ENCODE measurements around the gene ITPR2.
"Not testable (repeated sequence)": the region's sequence is repeated elsewhere in the genome, so short reads cannot be mapped to it uniquely, and the experiment has no call there.

ITPR2 gene

GRCh38 chr12:26323673-26324072, 509.3 kb downstream of the ITPR2 start:
- no peak overlapping the region for H3K27ac ChIP-seq
- TF ChIP-seq CTCF (conservative IDR thresholded peaks at IDR 0.05; ENCODE audit: low read depth), result no peak
- no peak for DNase-seq (ENCODE audit: low spot score)
- ChIA-PET CTCF (no interaction called here), POLR2A (ENCODE audit: low non-redundant PET) (interaction anchor here (0.6 kb wide), 1 partner anchor 11 kb away, joined by 4 read pairs; no protein-coding TSS in a partner anchor)

GRCh38 chr12:26319511-26319910, 513.5 kb downstream of the ITPR2 start:
- CTCF ChIA-PET, result no interaction called here

GRCh38 chr12:26318661-26319068, 514.3 kb downstream of the ITPR2 start:
- TF ChIP-seq CTCF (conservative IDR thresholded peaks at IDR 0.05; ENCODE audit: low read depth), result no peak
- ChIA-PET CTCF (interaction anchor here (0.6 kb wide), 1 partner anchor 196 kb away, joined by 3 read pairs; no protein-coding TSS in a partner anchor), POLR2A (ENCODE audit: low non-redundant PET) (no interaction called here)
- H3K27ac ChIP-seq, result peak overlapping the region; percentile 95
- DNase-seq (ENCODE audit: low spot score), result peak; percentile 54

More at GRCh38 chr12:26319511-26319910, 513.5 kb downstream of the ITPR2 start:
- peak overlapping the region; percentile 77 for H3K27ac ChIP-seq
- no peak for TF ChIP-seq CTCF (conservative IDR thresholded peaks at IDR 0.05; ENCODE audit: low read depth)
- DNase-seq (ENCODE audit: low spot score), result peak; percentile 46
- POLR2A ChIA-PET (ENCODE audit: low non-redundant PET), result no interaction called here

- no peak for TF ChIP-seq CTCF (conservative IDR thresholded peaks at IDR 0.05; ENCODE audit: low read depth)
- POLR2A ChIA-PET (ENCODE audit: low non-redundant PET), result no interaction called here
- peak overlapping the region; percentile 95 for H3K27ac ChIP-seq
- CTCF ChIA-PET, result interaction anchor here (0.6 to 0.7 kb wide), 2 partner anchors 34 to 195 kb away, joined by 3 to 4 read pairs; no protein-coding TSS in a partner anchor
- DNase-seq (ENCODE audit: low spot score), result peak; percentile 63
These were observed 514.9 kb downstream of the ITPR2 start for GRCh38 chr12:26317942-26318575.

- DNase-seq (ENCODE audit: low spot score); H3K27ac ChIP-seq; POLR2A ChIA-PET (ENCODE audit: low non-redundant PET); CTCF ChIA-PET: not testable (repeated sequence)
These were observed 518.9 kb downstream of the ITPR2 start for GRCh38 chr12:26314103-26314502.

- POLR2A ChIA-PET (ENCODE audit: low non-redundant PET); CTCF ChIA-PET; DNase-seq (ENCODE audit: low spot score); H3K27ac ChIP-seq: not testable (repeated sequence)
These were observed 522.5 kb downstream of the ITPR2 start for GRCh38 chr12:26310489-26310888.

- POLR2A ChIA-PET (ENCODE audit: low non-redundant PET), result no interaction called here
- DNase-seq (ENCODE audit: low spot score), result no peak
- TF ChIP-seq CTCF (conservative IDR thresholded peaks at IDR 0.05; ENCODE audit: low read depth), result no peak
- CTCF ChIA-PET, result interaction anchor here (0.7 kb wide), 1 partner anchor 16 kb away, joined by 3 read pairs; no protein-coding TSS in a partner anchor
- H3K27ac ChIP-seq, result no peak overlapping the region
These were observed 523.4 kb downstream of the ITPR2 start for GRCh38 chr12:26309634-26310033.

All from RWPE1 (cell line).